GM18511 (cell line): Measurements from ENCODE around the gene PITPNB.

Experiments used
- ATAC-seq: cut with Tn5 transposase; IDR thresholded peaks from one replicate; pipeline ENCODE4 v1.9.1; 2021; ENCODE audit warnings: mild to moderate bottlenecking, moderate library complexity; ENCODE audit not compliant: unreplicated experiment

PITPNB gene

DNA sequence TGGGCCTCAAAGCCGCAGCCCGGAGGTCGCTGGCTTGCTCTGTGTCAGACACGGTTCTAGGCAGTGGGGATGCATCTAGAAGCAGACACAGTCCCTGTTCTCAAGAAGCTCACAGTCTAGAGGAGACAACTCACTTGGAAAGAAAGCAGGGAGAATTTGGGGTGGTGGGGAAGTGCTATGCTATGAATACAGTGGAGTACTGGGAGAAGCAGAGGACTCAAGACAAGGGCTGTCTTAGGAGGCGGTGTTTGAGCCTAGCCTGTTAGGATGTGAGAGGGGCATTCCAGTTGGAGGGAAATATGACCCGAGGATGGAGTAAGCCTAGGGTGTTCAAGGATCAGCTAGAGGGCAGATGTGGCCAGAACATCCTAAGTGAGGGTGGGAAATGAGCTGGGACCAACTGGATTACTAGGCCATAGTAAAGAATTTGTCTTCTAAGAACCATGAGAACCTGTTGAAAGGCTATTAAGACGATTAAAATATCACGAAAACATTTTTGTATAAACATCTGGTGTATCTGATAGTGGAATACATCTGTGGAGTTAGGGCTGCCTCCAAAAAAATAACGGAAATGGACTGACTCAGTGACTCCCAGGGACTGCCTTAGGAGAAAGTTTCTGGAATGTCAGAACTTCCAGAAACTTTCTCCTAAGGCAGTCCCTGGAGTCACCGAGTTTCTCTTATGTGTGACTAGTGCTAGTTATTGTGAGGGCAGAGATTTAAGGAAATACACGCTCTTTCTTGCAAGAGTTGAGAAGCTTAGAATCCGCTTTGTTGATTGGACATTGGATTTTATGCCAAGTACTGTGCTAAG, 1.1 kb upstream of the PITPNB start:
- ATAC-seq = peak; percentile 47

DNA sequence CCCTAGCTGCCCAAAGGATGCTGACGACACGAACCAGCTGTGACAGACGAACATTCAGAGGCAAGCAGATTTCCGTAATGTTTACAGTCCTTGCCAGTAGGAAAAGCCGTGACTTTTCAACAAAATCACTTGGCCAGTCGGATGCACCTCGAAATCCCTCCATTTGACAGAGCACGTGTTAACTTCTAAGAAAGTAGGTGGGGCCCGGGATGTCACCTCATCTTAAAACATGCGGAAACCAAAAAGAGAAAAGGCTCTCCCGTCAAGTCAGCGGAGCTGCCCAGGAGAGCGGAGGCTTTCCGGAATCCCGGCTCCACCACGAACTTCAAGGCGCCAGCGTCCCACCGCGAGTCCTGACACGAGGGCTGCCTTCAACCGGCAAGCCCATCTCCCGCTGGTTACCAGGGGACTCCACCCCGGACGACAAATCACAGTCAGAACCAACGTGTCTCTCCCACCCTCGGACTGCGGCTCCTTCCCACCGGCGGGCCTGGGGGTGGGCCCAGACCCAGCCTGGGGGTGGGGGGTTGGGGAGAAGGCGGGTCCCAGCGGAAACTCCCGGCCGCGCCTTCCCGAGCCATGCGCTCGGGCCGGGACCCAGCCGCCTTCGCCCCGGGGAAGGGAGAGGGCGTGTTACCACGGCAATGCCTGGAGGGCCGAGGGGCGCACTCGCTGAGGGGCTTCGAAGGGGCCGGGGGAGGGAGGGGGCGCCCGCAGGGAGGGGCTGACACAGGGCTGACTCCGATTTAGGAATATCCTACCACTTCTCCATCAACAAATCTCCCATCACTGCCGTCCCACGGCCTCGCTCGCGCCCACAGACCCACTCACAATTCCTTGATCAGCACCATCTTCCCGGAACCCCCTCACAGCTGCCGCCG, 475 bp downstream of the PITPNB start:
- ATAC-seq = peak; percentile 42

DNA sequence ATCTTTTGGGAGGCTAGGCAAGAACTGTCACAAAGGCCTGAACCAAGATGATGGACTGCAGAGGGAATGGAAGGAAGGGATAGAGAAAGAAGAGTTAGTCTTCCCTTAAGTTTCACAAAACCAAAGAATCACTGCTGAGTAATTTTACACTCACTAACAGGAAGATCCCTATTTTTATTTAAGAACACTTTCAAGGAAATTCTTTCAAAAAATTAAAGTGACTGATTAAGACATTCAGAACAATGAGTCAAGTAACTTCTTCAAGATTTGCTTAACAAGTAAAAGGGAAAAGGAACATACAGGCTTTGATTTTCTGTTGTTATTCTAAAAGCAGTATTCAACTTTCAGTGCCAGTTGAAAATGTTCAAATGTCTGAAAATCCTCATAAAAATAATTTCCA, 3.1 kb downstream of the PITPNB start:
- ATAC-seq = no peak

DNA sequence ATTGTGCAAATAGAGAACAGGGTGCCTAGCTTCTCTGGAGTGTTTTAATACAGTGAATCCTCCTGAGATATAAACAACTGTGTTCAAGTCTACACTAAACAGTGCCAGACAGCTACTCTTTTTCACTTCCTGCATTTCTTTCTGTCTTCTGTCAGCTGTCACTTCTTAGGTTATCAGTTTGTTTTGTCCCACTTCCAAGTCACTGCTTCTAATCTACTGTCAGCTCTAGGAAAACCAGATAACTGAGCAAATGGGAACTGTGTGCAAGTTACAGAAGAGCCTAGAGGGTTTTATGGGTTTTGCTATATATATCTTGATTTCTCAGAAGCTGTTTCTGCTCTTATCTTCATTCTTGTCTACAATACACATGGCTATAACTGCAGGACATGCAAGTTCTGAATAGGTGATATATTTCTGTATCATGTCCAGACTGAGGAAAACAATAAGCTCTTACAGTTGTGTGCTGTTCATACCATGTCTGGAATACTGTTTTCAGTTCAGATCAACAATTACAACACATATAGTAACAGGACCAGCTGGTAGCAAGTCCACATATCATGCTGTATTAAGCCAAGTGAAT, 5.8 kb downstream of the PITPNB start:
- no peak for ATAC-seq

DNA sequence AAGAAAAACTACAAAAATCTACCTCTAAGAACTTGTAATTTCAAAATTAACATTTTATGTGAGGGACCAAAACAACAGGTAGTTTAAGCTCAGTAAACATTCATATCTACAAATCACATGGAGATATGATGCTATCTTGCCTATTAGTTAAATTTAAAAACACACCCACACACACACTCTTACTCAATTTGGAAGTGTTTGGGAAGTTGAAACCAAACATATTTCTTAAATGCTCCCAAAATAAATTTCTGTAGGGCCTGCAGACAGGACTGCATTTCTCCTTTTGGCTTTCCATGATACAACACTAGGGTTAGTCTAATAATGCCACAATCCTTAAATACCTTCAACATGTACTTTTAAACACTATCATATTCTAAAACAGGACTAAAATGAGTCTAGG, 7.0 kb downstream of the PITPNB start:
- ATAC-seq = no peak

DNA sequence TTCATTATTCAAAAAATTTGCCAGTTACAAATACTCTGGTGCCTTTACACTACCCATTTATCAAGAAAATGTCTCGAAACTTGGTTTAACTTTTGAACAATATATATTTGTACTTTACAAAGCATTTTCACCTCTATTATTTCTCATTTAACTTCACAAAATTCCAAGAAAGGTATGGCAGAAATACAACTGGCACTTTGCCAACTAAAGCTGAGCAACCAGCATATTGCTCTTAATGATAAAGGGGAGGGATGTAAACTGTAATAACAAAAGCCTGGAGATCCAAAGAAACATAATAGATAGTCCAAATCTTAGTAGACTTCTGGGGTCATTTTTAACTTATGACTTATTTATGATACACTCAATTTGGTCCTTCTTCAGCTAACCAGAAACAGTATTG, 7.7 kb downstream of the PITPNB start:
- no peak for ATAC-seq

DNA sequence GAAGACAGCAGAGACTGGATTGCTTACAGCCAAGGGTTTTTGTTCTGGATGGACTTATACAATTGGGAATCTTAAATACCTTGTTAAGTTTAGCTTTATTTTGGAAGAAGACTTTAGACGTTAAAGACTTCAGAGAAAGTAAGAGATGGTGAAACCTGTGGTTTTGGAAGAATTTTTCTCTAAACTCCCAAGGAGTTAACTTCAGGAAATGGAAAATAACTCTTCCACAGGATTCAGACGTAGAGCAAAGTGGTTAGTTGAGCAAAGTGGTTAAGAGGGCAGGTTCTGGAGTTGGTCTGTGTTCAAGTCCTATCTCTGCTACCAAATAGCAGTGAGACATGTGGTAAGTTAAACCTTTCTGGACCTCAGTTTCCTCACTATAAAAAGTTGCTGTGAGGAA, 12.8 kb downstream of the PITPNB start:
- ATAC-seq = no peak

DNA sequence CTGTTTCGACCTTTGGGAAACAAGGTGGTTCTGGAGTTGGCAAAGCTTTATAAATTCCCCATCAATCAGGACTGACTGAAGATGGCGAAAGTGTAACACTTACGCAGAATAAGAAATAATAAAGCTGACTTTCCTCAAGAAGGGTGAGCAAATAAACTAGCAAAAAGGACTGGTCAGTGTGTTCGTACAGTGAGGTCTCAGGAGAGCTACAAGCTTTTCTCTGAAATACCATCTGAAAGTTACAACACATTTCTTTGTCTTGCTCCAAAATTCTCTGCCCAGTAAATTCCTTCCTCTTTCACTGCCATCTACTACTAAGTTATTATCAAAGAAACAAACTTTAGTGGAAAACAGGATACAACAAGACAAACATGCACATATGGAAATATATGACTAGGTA, 13.4 kb downstream of the PITPNB start:
- ATAC-seq = no peak

DNA sequence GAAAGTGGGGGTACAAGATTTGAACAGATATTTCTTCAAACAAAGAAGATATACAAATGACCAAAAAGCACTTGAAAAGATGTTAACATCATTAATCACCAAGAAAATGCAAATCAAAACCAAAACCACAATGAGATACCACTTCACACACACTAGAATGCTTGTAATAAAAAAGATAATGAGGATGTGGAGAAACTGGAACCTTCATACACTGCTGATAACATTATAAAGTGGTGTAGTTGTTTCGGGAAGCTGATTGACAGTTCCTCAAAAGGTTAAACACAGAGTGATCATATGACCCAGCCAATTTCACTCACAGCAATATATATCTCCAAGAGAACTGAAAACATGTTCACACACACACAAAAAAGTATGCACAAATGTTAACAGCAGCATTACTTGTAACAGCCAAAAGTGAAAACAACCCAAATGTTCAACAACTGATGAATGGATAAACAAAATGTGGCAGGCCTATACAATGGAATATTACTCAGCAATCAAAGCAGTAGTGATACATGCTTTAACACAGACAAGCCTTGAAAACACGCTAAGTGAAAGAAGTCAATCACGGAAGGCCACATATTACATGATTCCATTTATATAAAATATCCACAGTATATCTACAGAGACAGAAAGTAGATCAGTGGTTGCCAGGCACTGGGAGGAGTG, 15.1 kb downstream of the PITPNB start:
- no peak for ATAC-seq

DNA sequence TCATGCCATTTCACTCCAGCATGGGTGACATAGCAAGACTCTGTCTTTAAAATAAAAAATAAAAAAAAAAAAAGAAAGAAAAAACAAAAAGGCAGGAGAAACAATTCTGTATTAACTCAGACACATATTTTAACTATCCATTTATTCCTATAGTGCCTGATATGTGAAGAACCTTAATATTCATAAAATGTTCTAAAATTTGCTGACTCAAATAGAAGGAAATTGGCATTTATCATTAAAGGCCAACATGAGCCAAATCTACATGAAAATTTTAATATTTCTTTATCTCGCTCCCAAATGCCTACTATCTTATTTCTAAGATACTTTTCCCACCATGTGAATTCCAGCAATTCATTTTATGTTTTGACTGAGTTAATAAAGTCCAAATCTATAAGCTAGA, 18.9 kb downstream of the PITPNB start:
- ATAC-seq = no peak

DNA sequence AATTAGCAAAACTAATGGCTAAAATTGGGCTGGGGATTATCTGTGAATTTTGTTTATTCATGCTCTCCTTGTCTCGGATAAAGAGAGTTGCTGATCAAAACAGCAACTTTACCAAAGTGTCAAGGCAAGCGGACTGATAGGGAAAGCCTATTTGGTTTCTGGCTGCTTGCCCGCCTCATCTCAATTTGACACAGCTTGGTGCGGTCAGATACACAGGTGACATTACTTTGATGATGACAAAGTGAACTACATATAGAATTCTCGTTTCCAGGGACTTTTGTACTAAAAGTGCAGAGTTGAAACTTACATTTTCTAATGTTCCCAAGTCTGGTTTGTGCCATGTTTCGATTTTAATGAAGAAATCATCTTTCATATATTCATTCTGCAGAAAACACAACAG, 22.8 kb downstream of the PITPNB start:
- ATAC-seq = peak; percentile 75

DNA sequence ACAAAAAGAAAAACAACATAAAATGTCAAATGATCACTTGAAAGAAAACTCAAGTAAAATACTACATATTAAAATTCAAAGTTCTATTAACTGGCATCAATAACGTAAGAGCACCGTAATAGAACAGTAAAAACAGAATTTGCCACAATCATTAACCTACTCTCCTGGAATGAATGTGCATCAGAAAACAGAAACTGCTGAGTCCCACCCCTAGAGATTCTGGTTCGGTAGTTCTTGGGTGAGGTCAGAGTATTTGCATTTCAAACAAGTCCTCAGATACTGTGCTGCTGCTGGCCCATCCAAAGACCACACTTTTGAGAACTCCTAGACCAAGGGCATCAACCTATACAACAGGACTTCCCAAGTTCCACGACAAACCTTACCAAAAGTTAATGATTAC, 23.5 kb downstream of the PITPNB start:
- peak; percentile 95 for ATAC-seq

DNA sequence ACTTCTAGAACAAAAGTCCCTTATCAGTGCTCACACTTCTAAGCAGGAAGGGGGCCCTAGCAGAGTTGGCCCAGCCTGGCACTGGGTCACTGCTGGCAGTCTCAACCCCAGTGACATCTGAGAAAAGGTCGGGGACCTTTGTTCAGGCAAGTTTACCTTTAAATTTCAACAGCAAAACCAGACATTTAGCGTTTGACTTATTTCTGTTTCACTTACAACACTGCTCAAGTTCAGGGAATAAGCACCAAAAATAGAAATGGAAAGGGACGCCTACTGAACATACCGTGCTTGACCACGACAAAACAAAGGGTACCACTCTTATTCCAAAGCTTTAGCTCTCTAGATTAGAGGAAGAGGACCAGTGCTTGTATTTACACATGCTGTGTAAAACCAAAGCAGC, 26.2 kb downstream of the PITPNB start:
- ATAC-seq = no peak

DNA sequence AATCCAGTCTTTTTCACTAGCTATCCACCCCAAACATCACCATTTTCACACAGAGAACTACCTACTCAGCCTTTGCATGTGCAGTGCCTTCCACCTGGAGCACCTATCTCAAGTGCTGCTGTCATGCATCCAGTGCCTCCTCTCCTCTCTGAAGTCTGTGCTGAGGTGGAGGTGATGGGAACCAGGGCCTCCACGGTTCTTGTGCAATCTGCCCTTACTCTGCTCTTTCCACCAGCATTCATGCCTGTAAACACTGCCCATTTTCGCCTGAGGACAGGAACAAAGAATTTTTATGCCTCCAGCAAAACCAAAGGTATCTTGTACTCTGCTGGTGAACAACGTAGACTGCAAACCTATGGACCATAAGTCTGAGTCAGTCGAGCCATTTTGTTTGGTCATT, 27.0 kb downstream of the PITPNB start:
- no peak for ATAC-seq

DNA sequence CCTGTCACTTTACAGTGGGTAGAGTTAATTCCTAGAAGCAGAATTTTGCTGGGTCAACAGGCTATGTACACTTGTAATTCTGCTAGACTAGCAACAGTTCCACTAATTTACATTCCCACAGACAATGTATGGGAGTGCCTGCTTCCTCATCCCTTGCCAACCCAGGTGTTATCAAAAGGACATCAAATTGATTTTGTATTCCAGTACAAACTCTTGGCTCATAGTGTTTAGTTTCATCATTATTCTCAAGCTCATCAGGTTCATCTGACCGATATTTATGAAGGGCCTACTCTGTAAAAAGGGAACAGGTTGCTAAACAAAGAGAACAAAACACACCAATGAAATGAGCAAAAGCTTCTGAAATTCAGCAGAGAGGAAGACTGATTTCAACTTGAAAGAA, 30.7 kb downstream of the PITPNB start:
- ATAC-seq = no peak

DNA sequence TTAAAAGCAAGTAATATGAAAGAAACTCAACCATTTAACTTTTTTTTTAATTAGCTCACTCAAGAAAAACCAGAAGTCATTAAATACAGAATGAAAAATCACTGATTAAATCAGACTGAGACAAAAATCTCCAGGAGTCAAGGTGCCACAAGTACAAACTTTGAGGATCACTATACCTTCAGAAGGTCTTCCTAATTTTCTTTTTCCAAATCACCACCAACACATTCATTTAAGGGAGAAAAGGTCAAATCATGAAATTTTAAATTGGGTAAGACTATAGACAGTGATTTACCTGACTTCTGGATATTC, 32.3 kb downstream of the PITPNB start:
- ATAC-seq = no peak

DNA sequence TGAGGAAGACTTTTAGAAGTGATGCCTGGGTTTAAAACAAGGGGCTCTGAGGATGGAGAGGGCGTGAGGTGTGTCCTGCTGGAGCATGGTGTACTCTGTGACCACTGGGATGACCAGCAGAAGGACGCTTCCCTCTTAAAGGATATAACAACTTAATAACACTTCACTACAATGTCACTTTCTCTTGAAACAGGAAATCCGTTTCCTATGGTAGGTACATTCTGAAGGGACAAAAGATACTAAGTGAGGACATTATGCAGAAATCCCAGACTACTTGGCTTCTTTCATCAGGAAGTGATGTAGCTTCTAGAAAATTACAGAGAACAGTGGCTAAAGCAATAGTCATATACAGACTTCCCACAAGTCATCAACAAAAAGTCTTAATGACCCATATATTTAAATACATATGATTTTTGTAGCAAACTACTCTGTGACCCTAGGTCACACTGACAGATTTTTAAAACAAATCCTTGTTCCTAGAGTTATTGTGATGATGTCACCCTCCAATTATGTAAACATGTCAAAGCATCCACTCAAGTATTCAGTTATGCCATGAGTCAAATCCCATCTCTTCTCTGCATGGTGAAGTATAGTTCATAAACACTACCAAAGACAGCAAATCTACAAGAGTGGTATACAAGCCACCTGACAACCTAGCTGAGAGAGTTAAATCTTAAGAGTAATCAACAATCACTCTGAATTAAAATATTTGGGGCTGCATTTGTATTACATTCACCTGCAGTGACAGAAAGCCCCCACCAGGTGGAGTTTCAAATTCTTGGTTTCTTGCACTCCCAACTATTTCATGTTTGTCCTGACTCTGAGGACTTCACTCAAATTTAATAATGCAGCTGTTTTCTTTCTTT, 32.8 kb downstream of the PITPNB start:
- no peak for ATAC-seq

DNA sequence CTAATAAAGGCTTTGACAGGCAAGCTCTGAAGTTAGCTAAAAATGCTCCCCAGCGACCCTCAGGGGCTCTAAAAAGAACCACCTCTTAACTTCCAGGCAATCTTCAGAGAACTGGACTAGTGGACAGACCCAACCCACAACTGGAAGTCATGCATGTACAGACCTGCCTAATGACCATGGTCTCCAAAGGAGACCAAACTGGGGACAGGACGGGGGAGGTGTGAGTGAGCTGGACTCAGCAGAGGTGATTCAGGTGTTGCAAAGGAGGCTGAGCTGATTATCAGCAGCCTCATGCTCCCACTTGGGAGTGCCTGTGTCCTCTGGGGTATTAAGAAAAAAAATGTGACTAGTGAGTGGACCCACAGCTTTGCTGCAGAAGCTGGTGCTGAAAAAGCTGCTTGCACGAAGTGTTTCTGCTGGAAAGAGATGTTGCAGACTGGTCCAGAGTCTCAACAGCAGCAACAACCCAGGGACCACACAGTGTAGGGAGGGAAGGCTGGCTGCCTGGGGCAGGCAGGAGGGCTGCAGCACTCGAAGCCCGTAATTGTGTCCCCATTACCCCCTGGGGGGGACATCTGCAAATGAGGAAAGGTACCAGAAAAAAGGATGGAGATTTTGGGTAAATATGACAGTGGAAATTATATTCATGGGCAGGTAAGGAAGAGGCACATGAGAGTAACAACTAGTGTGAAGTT, 35.3 kb downstream of the PITPNB start:
- no peak for ATAC-seq

DNA sequence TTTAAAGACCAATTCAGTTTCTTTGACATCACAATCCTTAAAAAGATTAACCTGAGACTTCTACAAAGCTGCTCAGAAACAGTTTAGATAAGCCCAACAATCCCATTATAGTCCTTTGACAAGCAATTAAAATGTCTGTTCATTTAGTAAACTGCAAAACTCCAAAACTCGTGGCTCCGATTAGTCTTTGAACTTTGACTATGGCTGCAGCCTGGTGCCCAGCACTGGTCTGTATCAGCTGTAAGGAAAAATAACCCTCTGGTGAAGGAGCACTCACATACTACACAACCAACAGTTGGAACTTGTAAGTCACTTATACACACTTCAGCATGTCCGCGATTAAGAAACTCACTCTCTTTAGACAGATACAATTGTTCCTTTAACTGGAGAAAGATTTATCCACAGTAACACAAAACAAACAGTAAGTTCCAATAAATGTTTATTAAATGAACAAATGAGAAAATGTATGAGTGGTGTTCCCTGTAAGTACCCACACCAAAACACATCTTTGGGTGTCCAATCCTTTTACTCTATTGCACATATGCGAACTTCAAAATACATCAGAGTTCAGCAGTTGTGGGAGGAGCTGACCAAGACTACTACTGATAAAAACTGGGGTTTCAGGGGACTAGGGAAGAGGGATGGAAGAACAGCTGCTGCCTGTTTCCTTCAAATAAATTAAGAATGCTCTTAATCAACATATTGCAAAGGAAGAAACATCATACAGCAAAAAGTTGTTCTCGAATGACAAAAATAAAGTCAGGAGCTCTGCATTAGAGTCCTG, 36.4 kb downstream of the PITPNB start:
- ATAC-seq = no peak
